Neural crest cell (in vitro differentiated cells): ENCODE measurements around the gene CCDC85C. TPM values are rescaled to one million over a fixed set of nuclear protein-coding genes. Genes with fewer than 3 reads are reported as not detected.

Source experiments
- DNase-seq: peaks from one replicate; pipeline ENCODE4 v3.0.0; 2021; ENCODE audit warnings: low read depth, mixed read lengths, low spot score
- H3K27ac Mint-ChIP-seq: one replicate; pipeline ENCODE4 v1.8.0; 2021; ENCODE audit warnings: mild to moderate bottlenecking, mixed read lengths; ENCODE audit not compliant: unreplicated experiment
- H3K27me3 Mint-ChIP-seq: 2 replicates; pipeline ENCODE4 v1.8.0; 2021; ENCODE audit warnings: low read depth, mild to moderate bottlenecking, mixed read lengths
- H3K36me3 Mint-ChIP-seq: 2 replicates; pipeline ENCODE4 v1.8.0; 2021; ENCODE audit warnings: low read depth, mild to moderate bottlenecking, mixed read lengths
- H3K4me1 Mint-ChIP-seq: 2 replicates; pipeline ENCODE4 v1.8.0; 2021; ENCODE audit warnings: mixed read lengths
- H3K4me3 Mint-ChIP-seq: one replicate; pipeline ENCODE4 v1.8.0; 2021; ENCODE audit warnings: mild to moderate bottlenecking, mixed read lengths
- H3K9me3 Mint-ChIP-seq: 2 replicates; pipeline ENCODE4 v1.8.0; 2021; ENCODE audit warnings: mixed read lengths
- CTCF ChIP-seq: fragments of 200-600 bp; sonication (generic); conservative IDR thresholded peaks from 2 replicates; pipeline ENCODE4 v1.5.0; 2021; ENCODE audit warnings: antibody characterized with exemption, mild to moderate bottlenecking
- total RNA-seq: library from RNA; stranded (reverse); gene quantifications from 2 replicates; pipeline ENCODE4 v1.2.1, GENCODE V29; 2021

Gene CCDC85C
- total RNA-seq, 1 donor from 2014 or later, result 31.4 TPM

- TF ChIP-seq CTCF, result no peak
- no peak for DNase-seq
- H3K27me3 Mint-ChIP-seq, result peaks cover 27% of the 10 kb centered on the region
- H3K4me3 Mint-ChIP-seq, result peak overlapping the region; percentile 72
- no peaks in the 10 kb centered on the region for H3K36me3 Mint-ChIP-seq
- H3K4me1 Mint-ChIP-seq, result peaks cover 26% of the 10 kb centered on the region
- H3K9me3 Mint-ChIP-seq, result no peaks in the 10 kb centered on the region
- H3K27ac Mint-ChIP-seq, result peak overlapping the region; percentile 27
Observed at GRCh38 chr14:99606359-99606758, 2.4 kb upstream of the CCDC85C start.

GRCh38 chr14:99605299-99605961 lies 1.4 kb upstream of the CCDC85C start:
- Mint-ChIP-seq H3K4me1 (peaks cover 33% of the 10 kb centered on the region), H3K27me3 (peaks cover 36% of the 10 kb centered on the region), H3K27ac (peak overlapping the region; percentile 96), H3K4me3 (peak overlapping the region; percentile 94), H3K9me3 (no peaks in the 10 kb centered on the region), H3K36me3 (no peaks in the 10 kb centered on the region)
- DNase-seq, result peak; percentile 44
- TF ChIP-seq CTCF, result peak; percentile 21

- no peak for TF ChIP-seq CTCF
- H3K9me3 Mint-ChIP-seq, result no peaks in the 10 kb centered on the region
- peak overlapping the region; percentile 98 for H3K27ac Mint-ChIP-seq
- DNase-seq, result peak; percentile 60
- H3K4me1 Mint-ChIP-seq, result peaks cover 34% of the 10 kb centered on the region
- peaks cover 42% of the 10 kb centered on the region for H3K27me3 Mint-ChIP-seq
- no peaks in the 10 kb centered on the region for H3K36me3 Mint-ChIP-seq
- peak overlapping the region; percentile 94 for H3K4me3 Mint-ChIP-seq
Observed at GRCh38 chr14:99604766-99605298, 825 bp upstream of the CCDC85C start.

GRCh38 chr14:99604278-99604765 lies 315 bp upstream of the CCDC85C start:
- Mint-ChIP-seq H3K9me3 (no peaks in the 10 kb centered on the region), H3K27me3 (peaks cover 43% of the 10 kb centered on the region), H3K4me3 (peak overlapping the region; percentile 94), H3K27ac (peak overlapping the region; percentile 98), H3K36me3 (no peaks in the 10 kb centered on the region), H3K4me1 (peaks cover 37% of the 10 kb centered on the region)
- TF ChIP-seq CTCF, result no peak
- peak; percentile 94 for DNase-seq

- Mint-ChIP-seq H3K36me3 (no peaks in the 10 kb centered on the region), H3K27me3 (peaks cover 47% of the 10 kb centered on the region), H3K4me1 (peaks cover 51% of the 10 kb centered on the region)
Observed at GRCh38 chr14:99602788-99603415, 1.1 kb downstream of the CCDC85C start.

More at GRCh38 chr14:99602788-99603415, 1.1 kb downstream of the CCDC85C start:
- no peak for DNase-seq
- H3K27ac Mint-ChIP-seq, result no peak overlapping the region
- H3K4me3 Mint-ChIP-seq, result peak overlapping the region; percentile 83
- no peak for TF ChIP-seq CTCF
- no peaks in the 10 kb centered on the region for H3K9me3 Mint-ChIP-seq
